ENCODE results near the gene OOSP1. TPM values are rescaled to one million over a fixed set of nuclear protein-coding genes. Genes with fewer than 3 reads are reported as not detected.
A peak's percentile ranks its signal among the peaks of the same experiment; 100 is the strongest.
"Not testable (repeated sequence)": the region's sequence is repeated elsewhere in the genome, so short reads cannot be mapped to it uniquely, and the experiment has no call there.

OOSP1 gene
- not detected in 2 replicates for total RNA-seq

- no peak for DNase-seq (ENCODE audit: low read depth, low spot score)
Observed at GRCh38 chr11:59938132-59938531, at the start of gene OOSP1. Gene OOSP1 (plus strand): TSS chr11:59938432. CDS start chr11:59938455, 23 bp downstream.

GRCh38 chr11:59891781-59892181, 46.5 kb upstream of the OOSP1 start:
- DNase-seq (ENCODE audit: low read depth, low spot score): no peak

- no peak for DNase-seq (ENCODE audit: low read depth, low spot score)
Observed at GRCh38 chr11:59894616-59895015, 43.6 kb upstream of the OOSP1 start.

GRCh38 chr11:59898046-59898445, 40.2 kb upstream of the OOSP1 start:
- no peak for DNase-seq (ENCODE audit: low read depth, low spot score)

- no peak for DNase-seq (ENCODE audit: low read depth, low spot score)
Observed at GRCh38 chr11:59898650-59899049, 39.6 kb upstream of the OOSP1 start.

- DNase-seq (ENCODE audit: low read depth, low spot score): no peak
Observed at GRCh38 chr11:59899532-59899931, 38.7 kb upstream of the OOSP1 start.

GRCh38 chr11:59900366-59901126, 37.7 kb upstream of the OOSP1 start:
- no peak for DNase-seq (ENCODE audit: low read depth, low spot score)

GRCh38 chr11:59901306-59901705, 36.9 kb upstream of the OOSP1 start:
- peak; percentile 92 for DNase-seq (ENCODE audit: low read depth, low spot score)

GRCh38 chr11:59903569-59903968, 34.7 kb upstream of the OOSP1 start:
- not testable (repeated sequence) for DNase-seq (ENCODE audit: low read depth, low spot score)

- DNase-seq (ENCODE audit: low read depth, low spot score): no peak
Observed at GRCh38 chr11:59918480-59918879, 19.8 kb upstream of the OOSP1 start.

- no peak for DNase-seq (ENCODE audit: low read depth, low spot score)
Observed at GRCh38 chr11:59918987-59919589, 19.1 kb upstream of the OOSP1 start.

- DNase-seq (ENCODE audit: low read depth, low spot score): no peak
Observed at GRCh38 chr11:59923813-59924212, 14.4 kb upstream of the OOSP1 start.

GRCh38 chr11:59931688-59932087, 6.5 kb upstream of the OOSP1 start:
- DNase-seq (ENCODE audit: low read depth, low spot score): no peak

- no peak for DNase-seq (ENCODE audit: low read depth, low spot score)
Observed at GRCh38 chr11:59938718-59939117, 486 bp downstream of the OOSP1 start.

GRCh38 chr11:59939482-59939881, 1.2 kb downstream of the OOSP1 start:
- no peak for DNase-seq (ENCODE audit: low read depth, low spot score)

- no peak for DNase-seq (ENCODE audit: low read depth, low spot score)
Observed at GRCh38 chr11:59941091-59941490, 2.9 kb downstream of the OOSP1 start.

- no peak for DNase-seq (ENCODE audit: low read depth, low spot score)
Observed at GRCh38 chr11:59943997-59944714, 5.9 kb downstream of the OOSP1 start.

- no peak for DNase-seq (ENCODE audit: low read depth, low spot score)
Observed at GRCh38 chr11:59944720-59945119, 6.5 kb downstream of the OOSP1 start.

GRCh38 chr11:59953463-59954218, 15.4 kb downstream of the OOSP1 start:
- DNase-seq (ENCODE audit: low read depth, low spot score): no peak

GRCh38 chr11:59954219-59954847, 16.1 kb downstream of the OOSP1 start:
- no peak for DNase-seq (ENCODE audit: low read depth, low spot score)

GRCh38 chr11:59957094-59957493, 18.9 kb downstream of the OOSP1 start:
- DNase-seq (ENCODE audit: low read depth, low spot score): no peak

Measured in pulmonary artery endothelial cell (primary cell).